Tibial artery (tissue), 4 donors: ENCODE data around the gene NFE2.

Experiments
- DNase-seq, 2 donors: peaks; one replicate each; pipeline ENCODE4 v3.0.0-alpha.2; 2019
- H3K27ac ChIP-seq, 2 donors: fragments of 200-600 bp; sonication (generic) in 1 of 2; 1 replicate in 1 of 2; 2 replicates in 1 of 2; pipeline ENCODE4 v1.5.1; 2018 to 2019; ENCODE audit warnings: mild to moderate bottlenecking in 1 of 2
- H3K27me3 ChIP-seq, 2 donors: fragments of 200-600 bp; sonication (generic) in 1 of 2; one replicate each; pipeline versions ENCODE4 v1.5.1 to v1.6.0; 2016 to 2019
- H3K36me3 ChIP-seq, 3 donors: fragments of 200-600 bp; sonication (generic) in 2 of 3; one replicate each; pipeline ENCODE4 v1.5.1; 2016 to 2019; ENCODE audit warnings: mild to moderate bottlenecking in 2 of 3
- H3K4me1 ChIP-seq, 4 donors: fragments of 200-600 bp; sonication (generic) in 2 of 4; 1 replicate in 3 of 4; 2 replicates in 1 of 4; pipeline ENCODE4 v1.5.1; 2016 to 2019
- H3K4me3 ChIP-seq, 2 donors: fragments of 200-600 bp; sonication (generic) in 1 of 2; 1 replicate in 1 of 2; 2 replicates in 1 of 2; pipeline ENCODE4 v1.5.1; 2018 to 2019; ENCODE audit warnings: mild to moderate bottlenecking in 2 of 2
- H3K9me3 ChIP-seq, 3 donors: fragments of 200-600 bp; sonication (generic) in 1 of 3; one replicate each; pipeline ENCODE4 v1.5.1; 2016 to 2019
- intact Hi-C: fragments of 100-400 bp; cut with DNase I; formaldehyde crosslinking; loops from one replicate; pipeline ENCODE4 v1.15.0; 2023; ENCODE audit warnings: low total_unique reads
- TF ChIP-seq, protein P1 (sequence below), 2 experiments: fragments of 200-600 bp in 1 of 2; fragments of 450-650 bp in 1 of 2; IDR thresholded peaks; one replicate each; pipeline ENCODE4 v1.5.1; 2017 to 2019; ENCODE audit warnings: antibody characterized with exemption in 2 of 2, mild to moderate bottlenecking in 1 of 2, moderate library complexity in 1 of 2

The NFE2 gene

DNA sequence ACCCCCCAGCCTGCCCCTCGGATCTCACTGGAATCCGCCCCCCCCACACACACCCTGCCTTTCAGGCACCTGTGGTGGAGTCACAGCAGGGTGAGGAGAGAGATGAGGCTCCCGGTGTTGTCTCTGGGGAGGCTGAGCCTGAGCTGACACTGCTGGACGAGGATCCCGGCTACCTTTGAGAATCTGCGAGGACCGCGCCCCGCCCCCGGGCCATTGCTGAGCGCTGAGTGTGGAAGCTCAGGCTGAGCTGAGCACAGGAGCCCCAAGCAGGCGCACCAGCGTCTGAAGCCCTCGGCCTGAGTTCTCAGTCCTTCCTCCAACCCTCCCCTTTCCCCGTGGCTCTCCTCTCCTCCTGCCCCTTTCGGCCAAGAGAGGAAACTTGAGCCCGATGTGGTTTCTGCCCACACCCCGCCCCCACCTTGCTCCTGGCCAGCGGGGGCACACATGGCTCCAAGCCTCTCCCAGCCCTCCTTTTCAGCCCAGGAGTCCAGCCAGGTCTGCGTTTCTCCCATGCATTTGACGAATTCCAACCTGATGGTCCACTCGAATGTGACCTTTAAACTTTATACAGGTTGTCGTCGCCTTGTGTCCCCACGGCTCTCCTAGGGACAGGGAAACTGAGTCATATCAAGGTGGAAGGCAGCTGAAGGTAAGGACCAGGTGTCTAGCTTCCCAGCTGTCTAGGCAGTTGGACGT, at the start of gene NFE2:
NFE2 (minus strand) TSS at position 284 of the 696 bp plus-strand sequence. CDS start 5,767 bp downstream, outside the sequence.
- peak in 1 of 2 donors; percentile 44 for DNase-seq
- Histone ChIP-seq H3K36me3 (no peaks in the 10 kb centered on the region), H3K27me3 (peaks cover 0 to 25% of the 10 kb centered on the region in 2 donors), H3K9me3 (no peaks in the 10 kb centered on the region), H3K4me1 (peaks cover 0 to 19% (median 14%) of the 10 kb centered on the region in 4 donors), H3K27ac (no peak within 1 kb of the TSS), H3K4me3 (peak within 1 kb of the TSS in 1 of 2 donors; percentile 34)
- intact Hi-C loops, result no loop called here
- TF ChIP-seq, protein P1, sequence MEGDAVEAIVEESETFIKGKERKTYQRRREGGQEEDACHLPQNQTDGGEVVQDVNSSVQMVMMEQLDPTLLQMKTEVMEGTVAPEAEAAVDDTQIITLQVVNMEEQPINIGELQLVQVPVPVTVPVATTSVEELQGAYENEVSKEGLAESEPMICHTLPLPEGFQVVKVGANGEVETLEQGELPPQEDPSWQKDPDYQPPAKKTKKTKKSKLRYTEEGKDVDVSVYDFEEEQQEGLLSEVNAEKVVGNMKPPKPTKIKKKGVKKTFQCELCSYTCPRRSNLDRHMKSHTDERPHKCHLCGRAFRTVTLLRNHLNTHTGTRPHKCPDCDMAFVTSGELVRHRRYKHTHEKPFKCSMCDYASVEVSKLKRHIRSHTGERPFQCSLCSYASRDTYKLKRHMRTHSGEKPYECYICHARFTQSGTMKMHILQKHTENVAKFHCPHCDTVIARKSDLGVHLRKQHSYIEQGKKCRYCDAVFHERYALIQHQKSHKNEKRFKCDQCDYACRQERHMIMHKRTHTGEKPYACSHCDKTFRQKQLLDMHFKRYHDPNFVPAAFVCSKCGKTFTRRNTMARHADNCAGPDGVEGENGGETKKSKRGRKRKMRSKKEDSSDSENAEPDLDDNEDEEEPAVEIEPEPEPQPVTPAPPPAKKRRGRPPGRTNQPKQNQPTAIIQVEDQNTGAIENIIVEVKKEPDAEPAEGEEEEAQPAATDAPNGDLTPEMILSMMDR (IDR thresholded peaks at IDR 0.05), result no peak

DNA sequence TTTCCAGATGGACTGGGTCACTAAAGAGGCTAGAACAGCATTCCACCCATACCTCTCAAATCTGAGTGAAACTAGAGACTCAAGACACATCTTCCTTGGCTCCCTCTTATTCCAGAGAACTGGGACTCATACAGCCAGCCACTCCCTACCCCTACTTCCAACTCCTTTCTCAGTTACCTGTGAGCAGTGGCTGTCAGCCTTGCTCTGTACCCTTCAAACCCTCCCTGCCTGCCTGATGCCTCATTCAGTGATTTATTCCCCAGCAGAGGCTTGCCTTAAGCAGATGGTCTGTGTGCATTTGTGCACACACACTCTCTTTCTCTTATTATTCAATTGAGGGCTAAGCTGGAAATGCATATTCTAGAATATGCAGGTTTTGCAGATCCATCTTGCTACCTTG, 48.9 kb upstream of the NFE2 start:
- H3K4me1 ChIP-seq, result peaks cover 0 to 22% (median 15%) of the 10 kb centered on the region in 4 donors
- peaks cover 57 to 70% (median 65%) of the 10 kb centered on the region in 3 donors for H3K36me3 ChIP-seq
- DNase-seq, result no peak
- TF ChIP-seq, protein P1 (IDR thresholded peaks at IDR 0.05), result no peak
- no peak overlapping the region for H3K27ac ChIP-seq
- no peak overlapping the region for H3K4me3 ChIP-seq
- no peaks in the 10 kb centered on the region for H3K27me3 ChIP-seq
- intact Hi-C loops, result loop anchor here (5.0 kb wide), 1 partner anchor 102 kb away; no protein-coding TSS in a partner anchor
- no peaks in the 10 kb centered on the region for H3K9me3 ChIP-seq

DNA sequence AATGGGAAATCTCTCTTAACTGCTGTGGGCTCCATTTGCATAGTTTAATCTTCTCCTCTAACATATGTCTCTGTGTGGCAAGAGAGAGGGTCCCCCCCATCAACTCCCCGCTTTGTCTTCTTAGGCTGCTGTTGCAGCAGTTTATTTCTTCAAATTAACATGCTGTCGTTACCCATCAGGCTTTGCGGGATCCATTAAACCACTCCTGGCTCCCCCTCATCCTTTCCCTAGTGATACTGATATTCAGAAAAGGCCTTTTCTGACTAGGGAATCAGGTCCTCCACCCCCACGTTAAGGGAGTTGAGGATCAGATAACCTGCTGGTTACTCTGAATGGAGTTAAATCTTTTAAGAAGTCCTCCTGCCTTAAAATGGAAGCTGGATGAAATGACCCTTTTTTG, 48.2 kb upstream of the NFE2 start:
- intact Hi-C loops, result loop anchor here (5.0 kb wide), 1 partner anchor 102 kb away; no protein-coding TSS in a partner anchor
- TF ChIP-seq, protein P1 (IDR thresholded peaks at IDR 0.05), result no peak
- Histone ChIP-seq H3K27ac (no peak overlapping the region), H3K27me3 (no peaks in the 10 kb centered on the region), H3K9me3 (no peaks in the 10 kb centered on the region), H3K4me3 (no peak overlapping the region), H3K36me3 (peaks cover 64 to 76% (median 72%) of the 10 kb centered on the region in 3 donors), H3K4me1 (peaks cover 0 to 22% (median 15%) of the 10 kb centered on the region in 4 donors)
- no peak for DNase-seq

DNA sequence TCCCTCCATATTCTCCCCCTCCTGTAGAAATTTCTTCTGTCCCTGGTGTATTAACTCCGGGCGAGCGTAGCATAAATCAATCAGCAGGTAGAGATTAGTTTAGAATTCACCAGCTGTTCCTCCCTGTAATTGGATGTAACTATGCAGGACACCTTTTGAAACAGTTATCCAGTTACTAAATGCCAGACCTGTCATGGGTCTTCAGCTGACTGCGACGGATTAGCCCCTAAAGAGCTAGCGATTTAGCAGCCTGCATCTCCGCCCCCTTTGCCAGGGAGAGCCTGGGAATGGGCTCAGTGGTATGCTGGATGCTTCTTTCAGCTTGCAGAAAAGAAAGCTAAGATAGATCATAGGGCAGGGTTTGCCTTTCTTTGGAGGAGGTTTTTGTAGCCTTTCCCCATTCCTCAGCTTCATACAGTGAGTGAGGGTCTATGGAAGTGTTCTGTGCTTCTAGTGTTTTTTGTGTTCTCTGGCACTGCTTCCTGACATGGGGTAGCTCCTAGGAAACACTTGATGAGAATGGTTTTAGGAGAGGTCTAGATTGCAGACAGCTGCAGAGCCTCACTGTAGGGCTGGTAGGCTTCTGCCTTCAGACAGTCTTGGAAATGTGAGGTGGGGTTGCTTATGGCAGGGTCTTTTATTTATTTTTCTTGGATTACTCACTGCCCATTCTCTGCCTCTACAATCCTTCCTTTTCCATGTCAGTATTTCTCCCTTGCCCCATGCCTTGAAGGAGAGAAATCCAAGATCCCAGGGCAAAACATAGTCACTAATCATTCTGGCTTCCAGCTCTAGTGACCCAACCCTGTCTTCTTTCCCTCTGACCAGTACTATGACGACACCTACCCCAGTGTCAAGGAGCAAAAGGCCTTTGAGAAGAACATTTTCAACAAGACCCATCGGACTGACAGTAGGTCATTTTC, 40.8 kb upstream of the NFE2 start:
- no peaks in the 10 kb centered on the region for H3K9me3 ChIP-seq
- TF ChIP-seq, protein P1 (IDR thresholded peaks at IDR 0.05), result no peak
- DNase-seq, result no peak
- no peak overlapping the region for H3K27ac ChIP-seq
- no peaks in the 10 kb centered on the region for H3K27me3 ChIP-seq
- no peak overlapping the region for H3K4me3 ChIP-seq
- H3K4me1 ChIP-seq, result peaks cover 0 to 31% (median 20%) of the 10 kb centered on the region in 4 donors
- intact Hi-C loops, result no loop called here
- peaks cover 44 to 61% (median 52%) of the 10 kb centered on the region in 3 donors for H3K36me3 ChIP-seq

DNA sequence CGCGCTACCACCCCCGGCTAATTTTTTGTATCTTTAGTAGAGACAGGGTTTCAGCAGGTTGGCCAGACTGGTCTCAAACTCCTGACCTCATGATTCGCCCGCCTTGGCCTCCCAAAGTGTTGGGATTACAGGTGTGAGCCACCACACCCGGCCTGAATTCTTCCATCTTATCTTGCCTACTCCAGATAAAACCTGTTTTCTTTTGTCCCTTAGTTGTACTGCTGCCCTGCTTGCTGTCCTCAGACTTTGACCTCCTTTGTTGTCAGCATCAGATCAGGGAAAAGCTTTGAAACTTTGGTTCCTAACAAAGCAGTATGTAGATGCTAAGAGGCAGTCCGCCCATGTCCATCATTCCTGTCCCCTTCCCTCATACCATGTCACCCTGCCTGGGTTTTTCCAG, 40.0 kb upstream of the NFE2 start:
- H3K27me3 ChIP-seq, result no peaks in the 10 kb centered on the region

More for the DNA sequence above, 40.0 kb upstream of the NFE2 start:
- H3K4me3 ChIP-seq, result no peak overlapping the region
- H3K9me3 ChIP-seq, result no peaks in the 10 kb centered on the region
- intact Hi-C loops, result no loop called here
- DNase-seq, result no peak
- H3K27ac ChIP-seq, result no peak overlapping the region
- H3K36me3 ChIP-seq, result peaks cover 37 to 53% (median 44%) of the 10 kb centered on the region in 3 donors
- H3K4me1 ChIP-seq, result peaks cover 0 to 33% (median 20%) of the 10 kb centered on the region in 4 donors
- TF ChIP-seq, protein P1 (IDR thresholded peaks at IDR 0.05), result no peak
